HCT116 (cell line): Measurements from ENCODE around the gene TEX2.

Source experiments
- EZH2 ChIP-seq: fragments of 200-600 bp; sonication (generic); IDR thresholded peaks from 2 replicates; pipeline ENCODE4 v1.6.1; 2017; ENCODE audit warnings: antibody characterized with exemption, mixed run types
- EZH2phosphoT487 ChIP-seq: fragments of 200-600 bp; IDR thresholded peaks from 2 replicates; pipeline ENCODE4 v1.6.1; 2018; ENCODE audit warnings: antibody characterized with exemption, borderline replicate concordance
- FOSL1 ChIP-seq: IDR thresholded peaks from 2 replicates; pipeline ENCODE4 v1.6.1; 2012; ENCODE audit warnings: low read depth
- JUND ChIP-seq: IDR thresholded peaks from 2 replicates; pipeline ENCODE4 v1.6.1; 2012
- POLR2AphosphoS5 ChIP-seq: IDR thresholded peaks from 2 replicates; pipeline ENCODE4 v1.6.1; 2011; ENCODE audit warnings: mild to moderate bottlenecking, low read depth, low read length, moderate library complexity
- SRF ChIP-seq: IDR thresholded peaks from 2 replicates; pipeline ENCODE4 v1.6.1; 2012; ENCODE audit warnings: low read depth
- TCF7L2 ChIP-seq: IDR thresholded peaks from 2 replicates; pipeline ENCODE4 v1.7.0; 2011; ENCODE audit warnings: borderline replicate concordance, inconsistent platforms; ENCODE audit not compliant: insufficient read depth, insufficient read length; ENCODE audit errors: extremely low read depth
- YY1 ChIP-seq: IDR thresholded peaks from 2 replicates; pipeline ENCODE4 v1.6.1; 2011; ENCODE audit warnings: low read length, low read depth, moderate library complexity, mild to moderate bottlenecking; ENCODE audit not compliant: insufficient replicate concordance; ENCODE audit errors: extremely low read depth
- TF ChIP-seq, protein P1 (sequence below), 3 experiments: fragments of 200-600 bp in 1 of 3; sonication (generic) in 1 of 3; IDR thresholded peaks in 2 of 3; conservative IDR thresholded peaks in 1 of 3; 2 replicates each; pipeline ENCODE4 v1.5.1; 2012 to 2017; ENCODE audit warnings: low read depth in 2 of 3, low read length in 2 of 3, antibody characterized with exemption in 1 of 3, borderline replicate concordance in 1 of 3, control low read depth in 1 of 3, mild to moderate bottlenecking in 1 of 3, mixed read lengths in 1 of 3, mixed run types in 1 of 3, moderate library complexity in 1 of 3; ENCODE audit not compliant: insufficient read depth in 1 of 3
- TF ChIP-seq, protein P2 (sequence below): IDR thresholded peaks from 2 replicates; pipeline ENCODE4 v1.6.1; 2011; ENCODE audit warnings: mild to moderate bottlenecking, low read length, moderate library complexity; ENCODE audit not compliant: insufficient replicate concordance; ENCODE audit errors: extremely low read depth

DNA sequence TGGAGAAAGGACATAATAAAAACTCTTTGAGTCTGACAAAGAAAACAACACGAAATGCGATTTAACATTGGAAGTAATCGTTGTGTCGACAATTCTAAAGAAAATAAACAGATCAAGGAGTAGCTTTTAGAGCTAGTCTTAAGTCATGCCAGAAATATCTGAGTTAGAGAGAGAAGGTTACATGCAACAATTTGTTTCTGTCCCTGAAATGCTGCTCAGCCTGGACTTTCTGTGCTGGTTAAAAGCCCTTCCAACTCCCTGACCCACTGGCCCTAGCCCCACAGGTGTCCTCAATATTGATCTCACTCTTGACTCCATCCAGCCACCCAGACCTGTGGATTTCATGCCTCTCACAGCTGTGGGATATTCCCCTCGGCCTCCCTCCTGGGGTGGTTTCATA is 33.2 kb upstream of the TEX2 start:
- TF ChIP-seq EZH2phosphoT487, result no peak
- TF ChIP-seq, protein P1, sequence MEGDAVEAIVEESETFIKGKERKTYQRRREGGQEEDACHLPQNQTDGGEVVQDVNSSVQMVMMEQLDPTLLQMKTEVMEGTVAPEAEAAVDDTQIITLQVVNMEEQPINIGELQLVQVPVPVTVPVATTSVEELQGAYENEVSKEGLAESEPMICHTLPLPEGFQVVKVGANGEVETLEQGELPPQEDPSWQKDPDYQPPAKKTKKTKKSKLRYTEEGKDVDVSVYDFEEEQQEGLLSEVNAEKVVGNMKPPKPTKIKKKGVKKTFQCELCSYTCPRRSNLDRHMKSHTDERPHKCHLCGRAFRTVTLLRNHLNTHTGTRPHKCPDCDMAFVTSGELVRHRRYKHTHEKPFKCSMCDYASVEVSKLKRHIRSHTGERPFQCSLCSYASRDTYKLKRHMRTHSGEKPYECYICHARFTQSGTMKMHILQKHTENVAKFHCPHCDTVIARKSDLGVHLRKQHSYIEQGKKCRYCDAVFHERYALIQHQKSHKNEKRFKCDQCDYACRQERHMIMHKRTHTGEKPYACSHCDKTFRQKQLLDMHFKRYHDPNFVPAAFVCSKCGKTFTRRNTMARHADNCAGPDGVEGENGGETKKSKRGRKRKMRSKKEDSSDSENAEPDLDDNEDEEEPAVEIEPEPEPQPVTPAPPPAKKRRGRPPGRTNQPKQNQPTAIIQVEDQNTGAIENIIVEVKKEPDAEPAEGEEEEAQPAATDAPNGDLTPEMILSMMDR (IDR thresholded peaks at IDR 0.05 in 2 of 3, conservative IDR thresholded peaks at IDR 0.05 in 1 of 3; ENCODE audit: borderline replicate concordance in 1 of 3, insufficient read depth in 1 of 3, low read depth in 2 of 3, low read length in 2 of 3), result no peak
- no peak for TF ChIP-seq POLR2AphosphoS5
- no peak for TF ChIP-seq TCF7L2
- TF ChIP-seq SRF, result no peak
- TF ChIP-seq EZH2, result no peak
- no peak for TF ChIP-seq FOSL1
- TF ChIP-seq, protein P2, sequence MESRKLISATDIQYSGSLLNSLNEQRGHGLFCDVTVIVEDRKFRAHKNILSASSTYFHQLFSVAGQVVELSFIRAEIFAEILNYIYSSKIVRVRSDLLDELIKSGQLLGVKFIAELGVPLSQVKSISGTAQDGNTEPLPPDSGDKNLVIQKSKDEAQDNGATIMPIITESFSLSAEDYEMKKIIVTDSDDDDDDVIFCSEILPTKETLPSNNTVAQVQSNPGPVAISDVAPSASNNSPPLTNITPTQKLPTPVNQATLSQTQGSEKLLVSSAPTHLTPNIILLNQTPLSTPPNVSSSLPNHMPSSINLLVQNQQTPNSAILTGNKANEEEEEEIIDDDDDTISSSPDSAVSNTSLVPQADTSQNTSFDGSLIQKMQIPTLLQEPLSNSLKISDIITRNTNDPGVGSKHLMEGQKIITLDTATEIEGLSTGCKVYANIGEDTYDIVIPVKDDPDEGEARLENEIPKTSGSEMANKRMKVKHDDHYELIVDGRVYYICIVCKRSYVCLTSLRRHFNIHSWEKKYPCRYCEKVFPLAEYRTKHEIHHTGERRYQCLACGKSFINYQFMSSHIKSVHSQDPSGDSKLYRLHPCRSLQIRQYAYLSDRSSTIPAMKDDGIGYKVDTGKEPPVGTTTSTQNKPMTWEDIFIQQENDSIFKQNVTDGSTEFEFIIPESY, result no peak
- TF ChIP-seq YY1, result no peak
- no peak for TF ChIP-seq JUND
